Activated CD4-positive, alpha-beta memory T cell treated with anti-CD3 and anti-CD28 coated beads for 36 hours (primary cell): ENCODE measurements around the gene RAB33A. TPM values are rescaled to one million over a fixed set of nuclear protein-coding genes. Genes with fewer than 3 reads are reported as not detected.
A peak's percentile ranks its signal among the peaks of the same experiment; 100 is the strongest.

Experiments used
- CTCF ChIA-PET: fragments of 350-600 bp; sonication (Branson Sonifier 250); formaldehyde crosslinking; loops from one replicate; lab custom pipeline; 2021; ENCODE audit warnings: antibody characterized with exemption, inconsistent platforms; lab: Charles Lee
- POLR2A ChIA-PET: fragments of 350-600 bp; sonication (Branson Sonifier 250); formaldehyde crosslinking; loops from one replicate; lab custom pipeline; 2021; ENCODE audit warnings: antibody characterized with exemption; lab: Charles Lee
- DNase-seq: peaks from one replicate; pipeline ENCODE4 v3.0.0-alpha.2; 2020
- H3K27ac Mint-ChIP-seq: one replicate; pipeline ENCODE4 v1.8.0; 2021; ENCODE audit warnings: mixed read lengths
- H3K27me3 Mint-ChIP-seq: one replicate; pipeline ENCODE4 v1.8.0; 2021; ENCODE audit warnings: mixed read lengths
- H3K36me3 Mint-ChIP-seq: one replicate; pipeline ENCODE4 v1.8.0; 2021; ENCODE audit warnings: mixed read lengths
- H3K4me1 Mint-ChIP-seq: one replicate; pipeline ENCODE4 v1.8.0; 2021; ENCODE audit warnings: low read depth, mixed read lengths
- H3K4me3 Mint-ChIP-seq: one replicate; pipeline ENCODE4 v1.8.0; 2021; ENCODE audit warnings: mild to moderate bottlenecking, mixed read lengths
- H3K9me3 Mint-ChIP-seq: one replicate; pipeline ENCODE4 v1.8.0; 2021; ENCODE audit warnings: mixed read lengths
- intact Hi-C: fragments of 100-400 bp; cut with micrococcal nuclease; formaldehyde crosslinking; loops from one replicate; pipeline ENCODE4 v1.15.1; 2023
- total RNA-seq, 2 experiments: library from RNA; stranded (reverse); gene quantifications; one replicate each; pipeline ENCODE4 v1.2.3, GENCODE V29; 2021

The RAB33A gene
- total RNA-seq, 2 experiments from 2014 or later, result 29.6 to 30.1 TPM

DNA sequence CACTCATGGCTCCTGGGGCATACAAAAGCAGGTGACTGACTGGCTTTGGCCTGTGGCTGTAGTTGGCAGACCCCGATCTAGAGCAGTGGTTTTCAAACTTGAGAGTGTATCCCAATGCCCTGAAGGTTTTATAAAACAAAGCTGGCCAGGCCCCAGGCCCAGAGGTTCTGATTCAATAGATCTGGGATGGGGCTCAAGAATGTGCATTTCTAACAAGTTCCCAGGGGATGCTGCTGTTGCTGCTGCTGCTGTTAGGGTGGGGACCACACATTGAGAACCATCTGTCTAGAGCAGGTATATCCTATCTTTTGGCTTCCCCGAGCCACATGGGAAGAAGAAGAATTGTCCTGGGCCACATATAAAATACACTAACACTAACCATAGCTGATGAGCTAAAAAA lies 13.5 kb upstream of the RAB33A start:
- CTCF ChIA-PET, result interaction anchor here (2.2 kb wide), 1 partner anchor 79 kb away, joined by 8 read pairs; no protein-coding TSS in a partner anchor
- H3K27ac Mint-ChIP-seq, result no peak overlapping the region
- peaks cover 31% of the 10 kb centered on the region for H3K4me1 Mint-ChIP-seq
- POLR2A ChIA-PET, result no interaction called here
- no peak overlapping the region for H3K4me3 Mint-ChIP-seq
- no peak for DNase-seq
- no peaks in the 10 kb centered on the region for H3K27me3 Mint-ChIP-seq
- H3K36me3 Mint-ChIP-seq, result peaks cover 2% of the 10 kb centered on the region
- H3K9me3 Mint-ChIP-seq, result no peaks in the 10 kb centered on the region
- intact Hi-C loops, result no loop called here

DNA sequence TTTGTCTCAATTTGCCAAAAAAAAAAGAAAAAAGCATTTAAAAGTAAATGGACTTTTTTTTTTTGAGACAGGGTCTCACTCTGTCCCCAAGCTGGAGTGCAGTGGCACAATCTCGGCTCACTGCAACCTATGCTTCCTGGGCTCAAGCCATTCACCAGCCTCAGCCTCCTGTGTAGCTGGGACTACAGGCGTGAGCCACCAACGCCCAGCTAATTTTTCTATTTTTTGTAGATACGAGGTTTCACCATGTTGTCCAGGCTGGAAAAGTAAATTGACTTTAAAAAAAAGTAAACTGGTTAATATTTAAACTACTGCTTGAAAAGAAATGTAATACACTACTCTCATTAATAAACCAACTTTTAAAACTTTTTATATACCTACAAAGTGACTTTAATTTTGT lies 12.0 kb upstream of the RAB33A start:
- Mint-ChIP-seq H3K4me3 (no peak overlapping the region), H3K9me3 (no peaks in the 10 kb centered on the region), H3K36me3 (peaks cover 2% of the 10 kb centered on the region), H3K4me1 (peaks cover 39% of the 10 kb centered on the region), H3K27ac (no peak overlapping the region), H3K27me3 (no peaks in the 10 kb centered on the region)
- intact Hi-C loops, result no loop called here
- CTCF ChIA-PET, result interaction anchor here (0.6 to 1.4 kb wide), 3 partner anchors 11 to 39 kb away, joined by 3 to 4 read pairs (median 4); no protein-coding TSS in a partner anchor
- DNase-seq, result no peak
- POLR2A ChIA-PET, result no interaction called here

DNA sequence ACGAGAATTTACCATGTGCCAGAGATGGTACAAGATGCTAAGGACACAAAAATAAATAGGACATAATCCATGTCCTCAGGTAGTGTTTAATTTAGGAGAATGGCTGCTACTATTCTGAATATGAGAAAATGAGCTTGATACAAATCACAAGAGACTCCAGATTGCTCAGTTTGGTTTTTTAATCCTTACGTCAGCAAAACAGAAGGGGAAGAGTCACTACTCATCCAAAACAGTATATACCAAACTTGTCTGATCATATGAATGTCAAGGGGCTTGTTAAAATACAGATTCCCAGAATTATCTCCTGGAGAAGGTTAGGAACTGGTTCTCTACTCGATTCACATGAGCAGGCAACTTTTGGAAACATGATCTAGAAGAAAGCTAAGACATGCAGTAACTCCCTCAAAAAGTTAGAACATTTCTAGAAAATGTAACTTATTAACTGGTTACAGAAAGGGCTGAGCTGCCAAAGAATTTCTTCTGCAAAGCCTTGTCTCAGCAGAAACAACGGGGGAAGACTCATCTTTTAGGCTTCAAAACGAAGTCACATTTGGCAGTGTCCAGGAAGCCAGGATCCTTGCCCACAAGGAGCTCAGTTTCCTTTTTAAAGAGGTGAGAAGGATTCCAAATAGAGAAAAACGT lies 9.5 kb upstream of the RAB33A start:
- H3K4me3 Mint-ChIP-seq, result no peak overlapping the region
- H3K36me3 Mint-ChIP-seq, result no peaks in the 10 kb centered on the region
- no peak overlapping the region for H3K27ac Mint-ChIP-seq
- CTCF ChIA-PET, result interaction anchor here (1.1 kb wide), 1 partner anchor 24 kb away, joined by 3 read pairs; no protein-coding TSS in a partner anchor
- intact Hi-C loops, result no loop called here
- DNase-seq, result no peak
- H3K4me1 Mint-ChIP-seq, result peaks cover 48% of the 10 kb centered on the region
- no peaks in the 10 kb centered on the region for H3K9me3 Mint-ChIP-seq
- no peaks in the 10 kb centered on the region for H3K27me3 Mint-ChIP-seq
- POLR2A ChIA-PET, result no interaction called here

DNA sequence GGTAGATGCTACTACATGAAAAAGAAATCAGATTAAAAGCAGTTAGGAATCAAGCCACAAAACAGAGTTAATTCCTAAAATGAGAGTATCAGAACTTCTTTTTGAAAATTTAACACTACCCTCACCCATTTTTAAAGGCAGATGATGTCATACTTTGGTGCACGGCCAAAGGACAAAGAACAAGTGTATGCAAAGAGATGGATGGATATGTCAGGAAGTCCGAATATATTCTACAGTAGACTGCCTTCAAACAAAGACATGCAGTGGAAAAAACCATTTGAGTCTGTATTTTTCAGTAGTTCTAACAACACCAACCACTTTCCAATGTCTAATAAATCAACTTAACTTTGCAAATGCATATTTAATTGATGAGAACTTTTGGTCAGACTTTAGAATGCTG lies 8.4 kb upstream of the RAB33A start:
- ChIA-PET POLR2A (no interaction called here), CTCF (no interaction called here)
- no peak overlapping the region for H3K27ac Mint-ChIP-seq
- peaks cover 48% of the 10 kb centered on the region for H3K4me1 Mint-ChIP-seq
- no peaks in the 10 kb centered on the region for H3K9me3 Mint-ChIP-seq
- intact Hi-C loops, result no loop called here
- H3K27me3 Mint-ChIP-seq, result no peaks in the 10 kb centered on the region
- H3K36me3 Mint-ChIP-seq, result no peaks in the 10 kb centered on the region
- no peak for DNase-seq
- H3K4me3 Mint-ChIP-seq, result peak overlapping the region; percentile 16

DNA sequence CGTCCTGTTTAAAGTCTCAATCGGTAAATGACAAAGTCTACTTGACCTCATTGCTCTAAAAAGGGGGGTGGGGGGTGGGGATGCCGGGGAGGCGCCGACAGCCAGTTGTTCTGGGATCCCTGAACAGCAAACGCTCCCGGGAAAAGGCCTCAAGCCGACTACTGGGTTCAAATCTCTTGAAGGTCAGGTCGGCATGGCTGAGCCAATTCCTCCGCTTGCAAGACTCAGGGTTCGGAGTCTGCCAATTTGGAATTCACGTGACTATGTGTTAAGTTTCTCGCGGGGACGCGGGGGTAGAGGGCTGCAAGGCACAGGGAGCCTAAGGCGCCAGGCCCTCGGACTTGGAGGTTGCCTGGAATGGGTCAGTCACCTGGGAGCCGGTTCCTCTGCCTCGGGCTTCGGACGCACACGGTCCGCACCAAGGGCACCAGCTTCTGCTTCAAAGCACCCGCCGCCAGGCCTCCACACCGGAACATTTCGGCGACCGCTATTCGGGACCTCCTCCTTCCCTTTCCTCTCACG lies 6.5 kb upstream of the RAB33A start:
- Mint-ChIP-seq H3K9me3 (no peaks in the 10 kb centered on the region), H3K27me3 (no peaks in the 10 kb centered on the region), H3K27ac (peak overlapping the region; percentile 95), H3K4me1 (peaks cover 32% of the 10 kb centered on the region), H3K4me3 (peak overlapping the region; percentile 84), H3K36me3 (no peaks in the 10 kb centered on the region)
- ChIA-PET CTCF (interaction anchor here (0.9 to 1.0 kb wide), 4 partner anchors 9 to 86 kb away, joined by 3 to 6 read pairs (median 3); no protein-coding TSS in a partner anchor), POLR2A (interaction anchor here (0.8 to 1.8 kb wide), 3 partner anchors 44 to 83 kb away, joined by 3 to 4 read pairs (median 4); no protein-coding TSS in a partner anchor)
- DNase-seq, result no peak
- intact Hi-C loops, result loop anchor here (1.0 to 5.0 kb wide), 3 partner anchors 8 to 237 kb away; partner anchors contain the start of gene RBMX2

DNA sequence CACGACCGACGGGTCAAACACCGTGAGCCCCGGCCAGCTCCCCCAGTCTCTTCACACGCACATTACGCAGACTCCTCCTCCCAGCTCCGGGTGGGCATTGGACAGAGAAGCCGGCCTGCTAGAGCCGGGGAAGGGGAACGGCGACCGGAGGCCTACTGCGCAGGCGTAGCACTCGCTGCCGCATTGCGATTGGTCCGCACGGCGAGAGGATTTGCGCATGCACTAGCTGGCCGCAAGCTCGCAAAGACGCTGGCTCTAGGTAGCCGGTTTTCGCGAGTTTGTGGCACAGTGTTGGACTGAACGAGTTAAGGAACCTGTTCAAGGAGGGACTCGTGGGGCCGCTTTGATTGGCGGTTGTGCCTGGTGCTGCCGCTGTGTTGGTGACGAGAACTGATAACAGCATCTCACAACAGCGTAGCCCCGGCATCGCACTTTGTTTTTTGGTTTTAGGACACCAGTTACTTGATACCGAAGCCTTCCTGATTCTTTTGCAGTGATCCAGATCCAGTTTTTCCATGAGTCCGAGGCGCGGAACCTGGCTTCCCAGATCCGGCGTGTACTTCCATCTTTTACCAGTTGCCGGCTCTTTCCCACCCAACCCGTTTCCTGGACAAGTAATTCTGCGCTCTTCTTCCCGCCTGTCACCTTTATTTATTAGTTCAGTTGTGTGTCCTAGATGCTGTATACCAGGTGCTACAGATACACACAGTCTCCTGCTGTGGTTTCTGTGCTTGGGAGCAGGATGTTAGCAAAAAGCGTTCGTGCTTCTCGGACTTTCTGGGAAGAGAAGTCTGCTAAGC lies 5.9 kb upstream of the RAB33A start, which contains the start of gene AIFM1:
TSS of gene AIFM1 (minus strand) at position 139 of the 800 bp plus-strand sequence. CDS start 185 bp downstream, outside the sequence.
- CTCF ChIA-PET, result interaction anchor here (0.9 to 1.0 kb wide), 4 partner anchors 9 to 86 kb away, joined by 3 to 6 read pairs (median 3); no protein-coding TSS in a partner anchor
- POLR2A ChIA-PET, result interaction anchor here (0.8 to 1.8 kb wide), 3 partner anchors 45 to 84 kb away, joined by 3 to 4 read pairs (median 4); no protein-coding TSS in a partner anchor
- H3K9me3 Mint-ChIP-seq, result no peaks in the 10 kb centered on the region
- H3K36me3 Mint-ChIP-seq, result no peaks in the 10 kb centered on the region
- H3K27ac Mint-ChIP-seq, result peak within 1 kb of the TSS; percentile 95
- H3K27me3 Mint-ChIP-seq, result no peaks in the 10 kb centered on the region
- H3K4me3 Mint-ChIP-seq, result peak within 1 kb of the TSS; percentile 84
- peak; percentile 93 for DNase-seq
- H3K4me1 Mint-ChIP-seq, result peaks cover 34% of the 10 kb centered on the region
- intact Hi-C loops, result loop anchor here (1.0 to 5.0 kb wide), 4 partner anchors 7 to 236 kb away; partner anchors contain the start of gene RBMX2

DNA sequence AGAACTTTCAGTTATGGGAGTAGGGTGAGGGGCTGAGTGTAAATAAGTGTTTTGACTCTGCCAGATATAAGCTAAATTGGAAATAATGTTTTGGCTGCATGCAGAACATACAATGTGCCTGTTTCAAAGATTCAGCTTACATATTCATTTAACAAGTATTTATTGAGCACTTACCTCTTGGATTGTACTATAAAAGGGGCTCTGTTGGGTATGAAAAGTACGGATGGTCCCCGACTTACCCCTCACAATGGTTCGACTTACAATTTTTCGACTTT lies 5.3 kb upstream of the RAB33A start:
- POLR2A ChIA-PET, result no interaction called here
- H3K27ac Mint-ChIP-seq, result peak overlapping the region; percentile 95

DNA sequence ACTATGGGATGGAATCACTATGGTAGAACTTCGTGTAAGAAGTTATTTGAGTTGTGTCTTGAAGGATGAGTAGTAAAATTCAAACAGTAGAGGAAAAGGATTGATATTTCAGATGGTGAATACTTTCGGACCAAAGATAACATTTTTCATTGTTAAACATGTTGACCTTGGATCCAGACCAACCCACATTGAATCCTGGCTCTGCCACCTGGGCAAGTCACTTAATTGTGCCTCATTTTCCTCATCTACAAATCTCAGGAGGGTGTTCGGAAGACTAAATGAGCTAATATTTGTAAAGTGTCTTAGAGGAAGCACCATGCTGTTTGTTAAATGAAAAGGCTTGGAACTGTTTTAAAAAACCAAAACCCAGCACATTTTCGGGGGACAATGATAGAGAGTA lies 4.7 kb upstream of the RAB33A start:
- no peaks in the 10 kb centered on the region for H3K27me3 Mint-ChIP-seq
- H3K36me3 Mint-ChIP-seq, result no peaks in the 10 kb centered on the region
- intact Hi-C loops, result loop anchor here (2.0 to 5.0 kb wide), 2 partner anchors 16 to 235 kb away; partner anchors contain the start of gene RBMX2
- POLR2A ChIA-PET, result no interaction called here
- no peak for DNase-seq
- H3K9me3 Mint-ChIP-seq, result no peaks in the 10 kb centered on the region
- H3K27ac Mint-ChIP-seq, result peak overlapping the region; percentile 95
- H3K4me3 Mint-ChIP-seq, result peak overlapping the region; percentile 84
- peaks cover 33% of the 10 kb centered on the region for H3K4me1 Mint-ChIP-seq
- CTCF ChIA-PET, result no interaction called here

More for the DNA sequence above, 5.3 kb upstream of the RAB33A start:
- Mint-ChIP-seq H3K4me3 (peak overlapping the region; percentile 84), H3K9me3 (no peaks in the 10 kb centered on the region), H3K4me1 (peaks cover 34% of the 10 kb centered on the region), H3K36me3 (no peaks in the 10 kb centered on the region), H3K27me3 (no peaks in the 10 kb centered on the region)
- DNase-seq, result no peak
- CTCF ChIA-PET, result no interaction called here
- intact Hi-C loops, result loop anchor here (2.0 to 5.0 kb wide), 2 partner anchors 16 to 236 kb away; partner anchors contain the start of gene RBMX2

DNA sequence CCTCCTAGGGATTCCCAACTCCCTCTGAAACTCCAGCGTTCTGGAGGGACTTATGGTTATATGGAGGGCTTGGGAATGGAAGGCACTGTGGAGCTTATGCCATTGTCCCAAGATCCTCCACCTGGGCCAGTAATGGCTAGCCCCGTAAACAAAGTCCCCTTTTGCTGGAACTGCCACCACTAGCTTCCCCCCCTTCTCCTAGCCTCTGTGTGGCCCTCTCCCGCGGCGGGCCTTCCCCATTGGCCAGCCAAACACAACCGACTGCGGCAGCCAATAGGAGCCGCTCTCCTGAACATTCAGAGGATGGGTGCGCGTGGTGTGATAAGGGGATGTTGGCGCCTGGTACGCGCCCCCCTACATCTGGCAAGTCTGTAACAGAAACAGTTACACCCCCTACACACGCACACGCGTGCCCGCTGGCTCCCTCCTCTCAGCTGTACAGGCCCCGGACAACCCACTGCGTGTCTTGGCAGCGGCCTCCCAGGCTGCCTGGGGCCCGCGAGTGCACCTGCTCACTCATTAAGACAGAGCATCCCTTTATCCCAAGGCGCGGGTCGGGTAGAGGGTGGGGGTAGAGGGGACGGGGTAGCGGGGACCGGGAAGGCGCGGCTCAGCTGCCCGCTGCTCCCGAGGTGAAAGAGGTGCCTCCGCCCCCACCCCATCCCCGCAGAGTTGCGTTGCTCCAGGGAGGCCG lies 863 bp upstream of the RAB33A start:
- ChIA-PET POLR2A (interaction anchor here (1.0 to 1.7 kb wide), 5 partner anchors 24 to 89 kb away, joined by 3 to 7 read pairs (median 5); no protein-coding TSS in a partner anchor), CTCF (interaction anchor here (0.7 to 2.2 kb wide), 5 partner anchors 10 to 91 kb away, joined by 3 to 6 read pairs (median 3); no protein-coding TSS in a partner anchor)
- Mint-ChIP-seq H3K27me3 (no peaks in the 10 kb centered on the region), H3K9me3 (no peaks in the 10 kb centered on the region), H3K36me3 (peaks cover 2% of the 10 kb centered on the region), H3K27ac (peak overlapping the region; percentile 95), H3K4me1 (peaks cover 27% of the 10 kb centered on the region), H3K4me3 (peak overlapping the region; percentile 89)
- peak; percentile 83 for DNase-seq
- intact Hi-C loops, result loop anchor here (2.0 to 10.0 kb wide), 4 partner anchors 41 to 566 kb away; partner anchors contain the start of gene ELF4

DNA sequence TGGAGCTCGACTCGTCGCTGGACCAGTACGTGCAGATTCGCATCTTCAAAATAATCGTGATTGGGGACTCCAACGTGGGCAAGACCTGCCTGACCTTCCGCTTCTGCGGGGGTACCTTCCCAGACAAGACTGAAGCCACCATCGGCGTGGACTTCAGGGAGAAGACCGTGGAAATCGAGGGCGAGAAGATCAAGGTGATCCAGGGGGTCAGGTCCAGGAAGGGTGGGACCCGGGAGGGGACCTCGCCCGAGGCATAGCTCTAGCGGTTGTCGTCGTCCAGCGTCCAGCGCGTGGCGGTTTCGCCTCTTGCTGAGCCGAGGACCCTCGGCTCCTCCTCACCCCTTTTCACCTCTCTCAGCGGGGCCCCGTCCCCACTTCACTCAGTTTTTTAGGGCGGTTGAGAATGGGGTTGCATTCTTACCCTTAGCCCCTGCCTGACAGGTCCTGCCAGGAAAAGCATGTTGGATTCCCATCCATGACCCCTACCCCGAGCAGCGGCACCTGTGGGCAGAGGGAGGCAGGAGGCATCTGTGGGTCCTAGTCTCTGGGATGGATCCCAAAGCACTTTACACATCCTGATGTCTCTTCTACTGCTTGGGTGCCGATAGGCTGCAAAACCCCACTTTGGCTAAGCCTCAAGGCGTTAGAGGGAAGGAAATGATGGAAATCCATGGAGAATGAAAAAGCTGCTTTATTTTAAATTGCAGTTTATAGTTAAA lies 524 bp downstream of the RAB33A start:
- peak overlapping the region; percentile 89 for H3K4me3 Mint-ChIP-seq
- H3K4me1 Mint-ChIP-seq, result peaks cover 34% of the 10 kb centered on the region
- H3K9me3 Mint-ChIP-seq, result no peaks in the 10 kb centered on the region
- intact Hi-C loops, result loop anchor here (2.0 to 10.0 kb wide), 4 partner anchors 40 to 567 kb away; partner anchors contain the start of gene ZNF280C
- ChIA-PET POLR2A (interaction anchor here (1.6 to 1.9 kb wide), 4 partner anchors 14 to 90 kb away, joined by 5 read pairs; no protein-coding TSS in a partner anchor), CTCF (interaction anchor here (0.7 to 2.2 kb wide), 3 partner anchors 90 to 92 kb away, joined by 3 to 6 read pairs (median 4); no protein-coding TSS in a partner anchor)
- peak overlapping the region; percentile 95 for H3K27ac Mint-ChIP-seq
- H3K36me3 Mint-ChIP-seq, result peaks cover 3% of the 10 kb centered on the region
- peak; percentile 12 for DNase-seq
- no peaks in the 10 kb centered on the region for H3K27me3 Mint-ChIP-seq
